Neuronal stem cell (in vitro differentiated cells): ENCODE data around the gene DUSP9.
"Not testable (repeated sequence)": the region's sequence is repeated elsewhere in the genome, so short reads cannot be mapped to it uniquely, and the experiment has no call there.

Experiments used
- DNase-seq: peaks from one replicate; pipeline ENCODE4 v3.0.0-alpha.2; 2013; ENCODE audit warnings: low spot score
- H2AFZ ChIP-seq: one replicate; pipeline ENCODE4 v1.6.1; 2013; ENCODE audit warnings: mild to moderate bottlenecking, low read length, inconsistent platforms
- H2AK5ac ChIP-seq: 2 replicates; pipeline ENCODE4 v1.6.1; 2013; ENCODE audit warnings: low read depth, mild to moderate bottlenecking, inconsistent platforms, low read length, moderate library complexity, mixed read lengths
- H2BK120ac ChIP-seq: 2 replicates; pipeline ENCODE4 v1.6.1; 2013; ENCODE audit warnings: low read depth, mild to moderate bottlenecking, inconsistent platforms, low read length, moderate library complexity, mixed read lengths
- H2BK12ac ChIP-seq: one replicate; pipeline ENCODE4 v1.6.1; 2013; ENCODE audit warnings: low read length, inconsistent platforms
- H2BK15ac ChIP-seq: 2 replicates; pipeline ENCODE4 v1.6.1; 2013; ENCODE audit warnings: mild to moderate bottlenecking, low read length, inconsistent platforms, mixed read lengths
- H2BK5ac ChIP-seq: one replicate; pipeline ENCODE4 v1.6.1; 2013; ENCODE audit warnings: inconsistent platforms, mild to moderate bottlenecking, low read length, moderate library complexity
- H3K14ac ChIP-seq: one replicate; pipeline ENCODE4 v1.6.1; 2013; ENCODE audit warnings: low read length, inconsistent platforms
- H3K18ac ChIP-seq: 2 replicates; pipeline ENCODE4 v1.6.1; 2013; ENCODE audit warnings: low read length, inconsistent platforms
- H3K23ac ChIP-seq: 2 replicates; pipeline ENCODE4 v1.6.1; 2013; ENCODE audit warnings: low read depth, mild to moderate bottlenecking, mixed read lengths, low read length, inconsistent platforms; ENCODE audit not compliant: poor library complexity
- H3K27ac ChIP-seq: replicated peaks from 3 replicates; pipeline ENCODE4 v1.5.1; 2013; ENCODE audit warnings: low read length, inconsistent platforms
- H3K27me3 ChIP-seq, 3 experiments: 2 replicates each; pipeline ENCODE4 v1.6.1; 2013; ENCODE audit warnings: low read length in 3 of 3, mild to moderate bottlenecking in 2 of 3, inconsistent platforms in 1 of 3, low read depth in 1 of 3, mixed read lengths in 1 of 3, moderate library complexity in 1 of 3; ENCODE audit not compliant: control insufficient read depth in 3 of 3, insufficient read depth in 3 of 3
- H3K36me3 ChIP-seq, 2 donors: replicated peaks in 1 of 2; 2 replicates each; pipeline ENCODE4 v1.6.1; 2013; ENCODE audit warnings: low read length in 2 of 2; ENCODE audit not compliant: control insufficient read depth in 2 of 2, insufficient read depth in 2 of 2
- H3K4ac ChIP-seq: 2 replicates; pipeline ENCODE4 v1.6.1; 2013; ENCODE audit warnings: inconsistent platforms, mild to moderate bottlenecking, low read length, moderate library complexity
- H3K4me1 ChIP-seq, 2 donors: 1 replicate in 1 of 2; 2 replicates in 1 of 2; pipeline ENCODE4 v1.6.1; 2013; ENCODE audit warnings: low read length in 2 of 2, low read depth in 1 of 2; ENCODE audit not compliant: control insufficient read depth in 2 of 2, insufficient read depth in 1 of 2
- H3K4me2 ChIP-seq: one replicate; pipeline ENCODE4 v1.6.1; 2013; ENCODE audit warnings: mild to moderate bottlenecking, low read length, inconsistent platforms; ENCODE audit not compliant: insufficient read depth, poor library complexity, severe bottlenecking
- H3K4me3 ChIP-seq, 2 donors: 2 replicates each; pipeline ENCODE4 v1.5.1; 2013; ENCODE audit warnings: low read length in 2 of 2, mild to moderate bottlenecking in 2 of 2, inconsistent platforms in 1 of 2, moderate library complexity in 1 of 2
- H3K79me1 ChIP-seq: one replicate; pipeline ENCODE4 v1.6.1; 2013; ENCODE audit warnings: low read depth, mild to moderate bottlenecking, inconsistent platforms, low read length, moderate library complexity
- H3K9ac ChIP-seq: one replicate; pipeline ENCODE4 v1.6.1; 2013; ENCODE audit warnings: mild to moderate bottlenecking, low read depth, low read length, inconsistent platforms; ENCODE audit not compliant: poor library complexity
- H3K9me3 ChIP-seq, 2 donors: replicated peaks in 1 of 2; 2 replicates each; pipeline versions ENCODE3 to v1.6.1; 2013; ENCODE audit warnings: low read length in 2 of 2, mild to moderate bottlenecking in 2 of 2, inconsistent platforms in 1 of 2, low read depth in 1 of 2, mixed read lengths in 1 of 2, moderate library complexity in 1 of 2; ENCODE audit not compliant: control insufficient read depth in 2 of 2, insufficient read depth in 1 of 2
- H4K8ac ChIP-seq: one replicate; pipeline ENCODE4 v1.6.1; 2013; ENCODE audit warnings: low read depth, mild to moderate bottlenecking, inconsistent platforms, low read length, moderate library complexity
- H4K91ac ChIP-seq: one replicate; pipeline ENCODE4 v1.6.1; 2013; ENCODE audit warnings: low read length, low read depth, mild to moderate bottlenecking, inconsistent platforms; ENCODE audit not compliant: poor library complexity
- whole genome bisulfite sequencing, 2 donors: extraction: QIAGEN DNeasy Blood & Tissue Kit; methylation state at CpG; one replicate each; pipeline ENCODE4 v1.1.7; 2013; ENCODE audit warnings: missing lambda C conversion rate in 2 of 2, mixed read lengths in 1 of 2; ENCODE audit not compliant: insufficient read length in 2 of 2, insufficient replicate concordance in 1 of 2; ENCODE audit errors: extremely low coverage in 2 of 2; 5-methylcytosine and 5-hydroxymethylcytosine counted together

DUSP9 gene

GRCh38 chrX:153696100-153696499, 49.1 kb downstream of the DUSP9 start:
- Histone ChIP-seq H3K27ac (no peak overlapping the region), H3K14ac (no peak overlapping the region), H2AFZ (no peak overlapping the region), H3K36me3 (peaks cover 8 to 57% of the 10 kb centered on the region in 2 donors), H4K8ac (no peak overlapping the region), H3K4me2 (no peak overlapping the region), H3K9me3 (no peaks in the 10 kb centered on the region), H3K4me1 (no peaks in the 10 kb centered on the region), H2BK5ac (no peak overlapping the region), H2BK15ac (no peak overlapping the region), H2BK12ac (no peak overlapping the region), H4K91ac (no peak overlapping the region), H3K79me1 (peaks cover 7% of the 10 kb centered on the region), H2AK5ac (no peak overlapping the region), H3K9ac (no peak overlapping the region), H3K4me3 (no peak overlapping the region), H3K23ac (no peak overlapping the region), H2BK120ac (no peak overlapping the region), H3K27me3 (peaks cover 0 to 15% (median 0%) of the 10 kb centered on the region in 3 experiments), H3K18ac (no peak overlapping the region), H3K4ac (no peak overlapping the region)
- WGBS, 2 donors, result no CpG with 5 or more reads among the region's 15 CpGs
- no peak for DNase-seq

- peaks cover 0 to 15% (median 0%) of the 10 kb centered on the region in 3 experiments for H3K27me3 ChIP-seq
- not testable (repeated sequence) for H2BK12ac ChIP-seq, H3K4ac ChIP-seq, H4K8ac ChIP-seq, H3K9me3 ChIP-seq, H3K4me2 ChIP-seq, H4K91ac ChIP-seq, H2AK5ac ChIP-seq, H3K23ac ChIP-seq, H3K27ac ChIP-seq, H2AFZ ChIP-seq, H2BK5ac ChIP-seq, H3K14ac ChIP-seq, H2BK15ac ChIP-seq, H2BK120ac ChIP-seq, H3K4me1 ChIP-seq, H3K18ac ChIP-seq, H3K9ac ChIP-seq, DNase-seq, H3K4me3 ChIP-seq, H3K79me1 ChIP-seq
- peaks cover 6 to 57% of the 10 kb centered on the region in 2 donors for H3K36me3 ChIP-seq
- WGBS, 2 donors, result no CpG with 5 or more reads among the region's 10 CpGs
Measured at GRCh38 chrX:153696538-153696937, 49.5 kb downstream of the DUSP9 start.

GRCh38 chrX:153696986-153697722, 50.2 kb downstream of the DUSP9 start:
- H2AFZ ChIP-seq, H3K14ac ChIP-seq, DNase-seq, H3K9me3 ChIP-seq, H2BK15ac ChIP-seq, H3K4ac ChIP-seq, H2BK120ac ChIP-seq, H4K91ac ChIP-seq, H3K4me3 ChIP-seq, H3K4me2 ChIP-seq, H3K9ac ChIP-seq, H2AK5ac ChIP-seq, H3K4me1 ChIP-seq, H2BK5ac ChIP-seq, H3K18ac ChIP-seq, H3K27ac ChIP-seq, H4K8ac ChIP-seq, H3K79me1 ChIP-seq, H2BK12ac ChIP-seq, H3K23ac ChIP-seq: not testable (repeated sequence)
- Histone ChIP-seq H3K36me3 (peaks cover 5 to 53% of the 10 kb centered on the region in 2 donors), H3K27me3 (peaks cover 0 to 19% (median 0%) of the 10 kb centered on the region in 3 experiments)
- WGBS, 2 donors, result no CpG with 5 or more reads among the region's 16 CpGs

DNA sequence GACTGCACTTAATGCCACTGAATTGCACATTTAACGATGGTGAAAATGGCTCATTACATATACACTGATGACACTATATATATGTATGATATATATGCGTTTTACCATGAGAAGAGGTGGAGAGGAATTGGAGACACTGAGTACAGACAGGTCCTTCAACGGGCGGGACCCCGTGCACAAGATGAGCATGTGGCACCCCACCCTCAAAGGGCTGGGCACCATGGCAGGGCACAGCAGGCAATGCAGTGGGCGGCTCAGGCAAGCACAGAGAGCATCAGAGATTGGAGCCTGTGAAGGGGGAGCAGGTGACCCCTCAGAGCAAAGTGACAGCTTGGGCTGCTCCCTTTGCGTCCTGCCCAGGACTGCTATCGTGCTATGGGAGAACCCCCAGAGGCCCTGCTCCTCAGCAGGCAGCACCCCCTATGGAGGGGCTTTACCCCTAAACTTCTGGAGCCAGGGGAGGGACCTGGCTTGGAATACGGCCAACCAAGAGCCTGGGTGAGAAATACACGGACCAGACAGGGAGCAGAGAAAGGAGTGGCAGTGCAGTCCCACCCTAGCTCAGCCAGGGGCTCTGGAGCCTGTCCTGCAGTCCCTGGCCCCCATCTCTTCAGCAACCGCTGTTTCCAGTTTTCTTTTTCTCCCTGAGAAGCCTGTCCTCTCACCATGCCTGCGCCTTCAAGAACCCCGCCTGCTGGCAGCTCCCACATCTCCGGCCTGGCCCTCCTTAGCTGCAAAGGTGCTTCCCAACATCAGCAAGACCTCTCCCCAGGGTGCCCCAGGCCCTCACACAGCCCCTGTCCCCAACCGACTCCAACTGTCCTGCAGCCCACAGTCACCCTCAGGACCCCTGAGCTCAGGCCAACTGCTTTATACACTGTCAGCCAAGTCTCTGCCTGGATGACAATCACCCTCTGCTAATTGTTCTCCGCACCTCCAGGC, 51.2 kb downstream of the DUSP9 start:
- H2AK5ac ChIP-seq, result no peak overlapping the region
- H3K4me1 ChIP-seq, result no peaks in the 10 kb centered on the region
- no peak overlapping the region for H3K18ac ChIP-seq
- no peak overlapping the region for H4K8ac ChIP-seq
- no peak overlapping the region for H3K23ac ChIP-seq
- no peak overlapping the region for H3K9ac ChIP-seq
- no peak overlapping the region for H4K91ac ChIP-seq
- H2BK120ac ChIP-seq, result no peak overlapping the region
- H2BK12ac ChIP-seq, result no peak overlapping the region
- no peak overlapping the region for H2AFZ ChIP-seq
- no peak overlapping the region for H3K4me2 ChIP-seq
- H3K14ac ChIP-seq, result no peak overlapping the region
- no peak overlapping the region for H2BK15ac ChIP-seq
- peaks cover 0 to 21% (median 0%) of the 10 kb centered on the region in 3 experiments for H3K27me3 ChIP-seq
- peaks cover 2% of the 10 kb centered on the region for H3K79me1 ChIP-seq
- WGBS, 2 donors, result no CpG with 5 or more reads among the region's 16 CpGs
- H3K4ac ChIP-seq, result no peak overlapping the region
- H3K9me3 ChIP-seq, result no peaks in the 10 kb centered on the region
- peaks cover 5 to 45% of the 10 kb centered on the region in 2 donors for H3K36me3 ChIP-seq
- H3K4me3 ChIP-seq, result no peak overlapping the region
- H3K27ac ChIP-seq, result no peak overlapping the region
- DNase-seq, result no peak
- H2BK5ac ChIP-seq, result no peak overlapping the region
